ENCODE data around the gene PARM1.

Gene PARM1

DNA sequence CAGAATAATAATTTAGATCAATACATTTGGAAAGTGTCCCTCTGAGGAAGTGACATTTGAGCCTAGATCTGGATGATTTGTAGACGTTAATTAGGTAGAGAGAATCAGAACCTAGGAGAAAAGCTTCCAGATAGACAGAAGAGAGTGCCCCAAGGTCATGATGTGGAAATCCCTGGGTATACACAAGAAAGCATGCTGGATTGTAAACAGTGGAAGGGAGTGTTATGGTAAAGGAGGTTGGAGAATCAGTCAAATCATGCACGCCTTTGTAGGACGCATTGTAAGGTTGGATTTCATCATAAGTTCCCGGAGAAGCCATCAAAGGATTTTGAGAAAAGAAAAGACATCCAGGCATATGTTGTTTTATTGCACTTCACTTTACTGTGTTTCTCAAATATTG lies 156.3 kb downstream of the PARM1 start:
- Histone ChIP-seq H2BK120ac (ENCODE audit: insufficient read depth, low read length, poor library complexity) (no peak overlapping the region), H4K12ac (ENCODE audit: low read depth, low read length) (no peak overlapping the region), H2AFZ (ENCODE audit: insufficient read depth, low read length, poor library complexity) (no peak overlapping the region), H2BK12ac (ENCODE audit: low read length) (no peak overlapping the region), H2BK5ac (ENCODE audit: low read depth, low read length, poor library complexity) (no peak overlapping the region), H3K23ac (ENCODE audit: low read length) (no peak overlapping the region), H3K4me3 (ENCODE audit: low read depth, low read length) (no peak overlapping the region), H3K79me1 (ENCODE audit: low read length) (no peaks in the 10 kb centered on the region), H3K9me3 (ENCODE audit: insufficient read depth, low read depth, low read length) (no peaks in the 10 kb centered on the region), H3K4me1 (ENCODE audit: control insufficient read depth in 1 of 2, insufficient read depth in 2 of 2, low read length in 2 of 2) (no peaks in the 10 kb centered on the region), H3K18ac (ENCODE audit: low read length) (no peak overlapping the region), H2AK5ac (ENCODE audit: low read length) (no peak overlapping the region), H3K9ac (ENCODE audit: low read length) (no peak overlapping the region), H3K14ac (ENCODE audit: low read length) (no peak overlapping the region), H4K8ac (ENCODE audit: low read depth, low read length) (no peak overlapping the region), H4K91ac (ENCODE audit: low read depth, low read length) (no peak overlapping the region), H3K4me2 (ENCODE audit: low read length) (no peak overlapping the region), H3K27ac (ENCODE audit: low read depth, low read length) (no peak overlapping the region), H3K36me3 (ENCODE audit: control insufficient read depth in 1 of 2, insufficient read depth in 2 of 2, low read length in 2 of 2) (no peaks in the 10 kb centered on the region), H3K27me3 (ENCODE audit: insufficient read depth, low read length) (no peaks in the 10 kb centered on the region), H3K4ac (ENCODE audit: low read depth, low read length) (no peak overlapping the region), H3K79me2 (ENCODE audit: control insufficient read depth, insufficient read depth, low read length, poor library complexity) (no peaks in the 10 kb centered on the region)
- DNase-seq = no peak
- WGBS (ENCODE audit: extremely low coverage, insufficient coverage, insufficient read length) = no CpG with 5 or more reads among the region's 4 CpGs

DNA sequence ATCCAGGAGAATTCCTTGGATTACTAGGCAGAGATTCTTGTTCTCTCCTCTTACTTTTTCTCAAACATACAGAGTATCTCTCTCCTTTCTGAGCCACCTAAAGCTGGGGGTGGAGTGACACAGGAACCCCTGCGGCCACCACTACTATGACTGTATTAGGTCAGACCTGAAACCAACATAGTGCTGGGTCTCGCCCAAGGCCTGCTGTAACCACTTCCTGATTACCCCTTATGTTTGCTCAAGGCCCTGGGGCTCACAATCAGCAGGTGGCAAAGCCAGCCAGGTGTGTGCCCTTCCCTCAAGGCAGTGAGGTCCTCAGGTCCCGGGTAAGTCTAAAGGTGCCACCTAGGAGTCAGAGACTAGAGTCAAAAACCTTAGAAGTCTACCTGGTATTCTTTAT lies 166.4 kb downstream of the PARM1 start:
- Histone ChIP-seq H3K27ac (ENCODE audit: low read depth, low read length) (no peak overlapping the region), H4K91ac (ENCODE audit: low read depth, low read length) (no peak overlapping the region), H3K4me1 (ENCODE audit: control insufficient read depth in 1 of 2, insufficient read depth in 2 of 2, low read length in 2 of 2) (no peaks in the 10 kb centered on the region), H4K8ac (ENCODE audit: low read depth, low read length) (no peak overlapping the region), H4K12ac (ENCODE audit: low read depth, low read length) (no peak overlapping the region), H3K18ac (ENCODE audit: low read length) (no peak overlapping the region), H2BK5ac (ENCODE audit: low read depth, low read length, poor library complexity) (no peak overlapping the region), H3K4ac (ENCODE audit: low read depth, low read length) (no peak overlapping the region), H2AK5ac (ENCODE audit: low read length) (no peak overlapping the region), H3K27me3 (ENCODE audit: insufficient read depth, low read length) (no peaks in the 10 kb centered on the region), H3K9me3 (ENCODE audit: insufficient read depth, low read depth, low read length) (peaks cover 2% of the 10 kb centered on the region), H2AFZ (ENCODE audit: insufficient read depth, low read length, poor library complexity) (no peak overlapping the region), H3K23ac (ENCODE audit: low read length) (no peak overlapping the region), H3K79me2 (ENCODE audit: control insufficient read depth, insufficient read depth, low read length, poor library complexity) (no peaks in the 10 kb centered on the region), H3K9ac (ENCODE audit: low read length) (no peak overlapping the region), H2BK120ac (ENCODE audit: insufficient read depth, low read length, poor library complexity) (no peak overlapping the region), H3K36me3 (ENCODE audit: control insufficient read depth in 1 of 2, insufficient read depth in 2 of 2, low read length in 2 of 2) (no peaks in the 10 kb centered on the region), H3K79me1 (ENCODE audit: low read length) (no peaks in the 10 kb centered on the region), H3K4me3 (ENCODE audit: low read depth, low read length) (no peak overlapping the region), H3K14ac (ENCODE audit: low read length) (no peak overlapping the region), H2BK12ac (ENCODE audit: low read length) (no peak overlapping the region), H3K4me2 (ENCODE audit: low read length) (no peak overlapping the region)
- DNase-seq = no peak
- no CpG with 5 or more reads among the region's 3 CpGs for WGBS (ENCODE audit: extremely low coverage, insufficient coverage, insufficient read length)
